GM08714 (cell line): ENCODE results near the gene RPS6KB1.
"Not testable (repeated sequence)": the region's sequence is repeated elsewhere in the genome, so short reads cannot be mapped to it uniquely, and the experiment has no call there.

Experiments
- H3K4me3 ChIP-seq: fragments of 200-500 bp; sonication (Bioruptor generic); 2 replicates; pipeline ENCODE4 v1.5.1; 2014; ENCODE audit warnings: mild to moderate bottlenecking, low read length, inconsistent platforms
- ZNF274 ChIP-seq: IDR thresholded peaks from 2 replicates; pipeline ENCODE4 v1.6.1; 2012; ENCODE audit warnings: mild to moderate bottlenecking, low read depth, low read length

Gene RPS6KB1

DNA sequence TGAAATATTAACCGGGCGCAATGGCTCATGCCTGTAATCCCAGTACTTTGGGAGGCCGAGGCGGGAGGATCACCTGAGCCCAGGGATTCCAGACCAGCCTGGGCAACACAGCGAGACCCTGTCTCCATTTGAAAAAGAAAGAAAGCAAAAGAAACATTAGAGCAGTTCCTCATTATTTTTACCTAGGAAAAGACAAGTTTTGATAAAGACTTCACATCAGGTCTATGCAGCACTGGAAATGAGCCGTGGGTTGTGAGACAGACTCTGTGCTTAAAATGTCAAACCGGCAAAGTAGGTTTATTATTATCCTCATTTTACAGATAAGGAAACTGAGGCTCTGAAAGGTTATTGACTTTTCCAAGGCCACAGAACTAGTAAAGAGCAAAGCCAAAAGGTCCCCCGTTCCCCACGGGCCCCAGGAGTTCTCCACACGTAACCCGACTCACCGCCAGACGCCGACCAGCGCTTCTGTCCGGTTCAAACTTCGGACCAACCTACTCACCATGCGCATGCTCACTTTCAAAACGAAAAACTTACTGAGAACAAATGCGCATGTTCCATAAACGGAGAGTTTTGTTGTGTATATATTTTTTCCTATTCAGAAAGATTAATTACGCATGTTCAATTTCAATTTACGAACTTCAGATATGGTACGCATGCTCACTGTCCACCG, 534 bp upstream of the RPS6KB1 start:
- no peak for TF ChIP-seq ZNF274
- H3K4me3 ChIP-seq, result peak overlapping the region; percentile 86

GRCh38 chr17:59893676-59894100, 767 bp downstream of the RPS6KB1 start:
- TF ChIP-seq ZNF274, result no peak
- H3K4me3 ChIP-seq, result peak overlapping the region; percentile 80

GRCh38 chr17:59897090-59897489, 4.2 kb downstream of the RPS6KB1 start:
- no peak for TF ChIP-seq ZNF274
- H3K4me3 ChIP-seq, result no peak overlapping the region

GRCh38 chr17:59899099-59899498, 6.2 kb downstream of the RPS6KB1 start:
- no peak overlapping the region for H3K4me3 ChIP-seq
- no peak for TF ChIP-seq ZNF274

- no peak overlapping the region for H3K4me3 ChIP-seq
- no peak for TF ChIP-seq ZNF274
Observed at GRCh38 chr17:59901604-59902003, 8.7 kb downstream of the RPS6KB1 start.

GRCh38 chr17:59903455-59903854, 10.5 kb downstream of the RPS6KB1 start:
- no peak overlapping the region for H3K4me3 ChIP-seq
- TF ChIP-seq ZNF274, result no peak

GRCh38 chr17:59907467-59907866, 14.5 kb downstream of the RPS6KB1 start:
- TF ChIP-seq ZNF274, result no peak
- no peak overlapping the region for H3K4me3 ChIP-seq

DNA sequence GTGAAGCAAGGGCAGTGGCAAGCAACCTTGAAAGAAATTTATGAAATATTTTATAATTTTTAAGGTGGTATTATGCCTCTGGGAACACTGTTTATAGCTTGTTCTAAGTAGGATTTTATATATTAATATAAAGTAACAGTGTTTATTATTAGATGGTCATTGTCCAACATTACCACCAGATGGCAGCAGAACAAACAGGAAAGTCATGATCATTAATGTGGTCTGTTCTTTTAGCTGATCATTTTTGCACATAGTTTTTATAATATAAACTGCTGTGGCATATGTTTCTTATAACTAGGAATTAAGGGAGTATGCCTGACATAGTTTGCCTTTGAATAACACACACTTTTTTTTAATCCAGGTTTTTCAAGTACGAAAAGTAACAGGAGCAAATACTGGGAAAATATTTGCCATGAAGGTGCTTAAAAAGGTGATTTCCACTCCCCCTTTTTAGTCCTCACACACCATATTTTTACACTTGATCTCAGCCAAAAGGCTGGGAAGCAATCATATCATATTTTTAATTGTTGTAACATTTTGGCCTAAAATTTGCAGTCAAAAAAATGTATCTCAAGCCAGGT, 21.4 kb downstream of the RPS6KB1 start:
- TF ChIP-seq ZNF274, result no peak
- no peak overlapping the region for H3K4me3 ChIP-seq

GRCh38 chr17:59916446-59916845, 23.5 kb downstream of the RPS6KB1 start:
- TF ChIP-seq ZNF274, result no peak

DNA sequence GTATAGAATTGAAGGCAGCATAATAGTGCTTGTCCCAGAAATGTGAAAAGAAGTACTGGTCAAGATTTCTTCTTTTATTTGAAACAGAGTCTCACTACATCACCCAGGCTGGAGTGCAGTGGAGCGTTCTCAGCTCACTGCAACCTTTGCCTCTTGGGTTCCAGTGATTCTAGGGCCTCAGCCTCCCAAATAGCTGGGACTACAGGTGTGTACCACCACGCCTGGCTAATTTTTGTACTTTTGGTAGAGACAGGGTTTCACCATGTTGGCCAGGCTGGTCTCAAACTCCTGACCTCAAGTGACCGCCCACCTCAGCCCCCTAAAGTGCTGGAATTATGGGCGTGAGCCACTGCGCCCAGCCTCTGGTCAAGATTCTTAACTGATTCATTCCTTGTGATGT, 27.7 kb downstream of the RPS6KB1 start:
- not testable (repeated sequence) for H3K4me3 ChIP-seq

More at GRCh38 chr17:59916446-59916845, 23.5 kb downstream of the RPS6KB1 start:
- H3K4me3 ChIP-seq, result no peak overlapping the region

DNA sequence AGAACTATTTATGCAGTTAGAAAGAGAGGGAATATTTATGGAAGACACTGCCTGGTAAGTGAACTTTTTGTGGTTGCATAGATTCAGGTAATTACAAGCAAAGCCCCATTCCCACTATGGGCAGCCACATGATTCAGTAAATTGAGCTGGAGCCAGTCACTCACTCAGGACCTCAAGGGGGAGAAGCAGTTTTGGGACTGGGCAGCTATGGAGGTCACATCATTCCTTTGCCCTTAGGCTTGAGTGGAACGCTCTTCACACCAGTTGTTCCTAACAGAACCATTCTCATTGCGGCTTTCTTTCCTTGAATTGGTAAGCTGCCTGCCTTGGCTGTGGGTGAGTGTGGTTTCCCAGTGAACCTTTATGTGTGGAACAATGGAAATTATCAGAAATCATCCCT, 37.2 kb downstream of the RPS6KB1 start:
- H3K4me3 ChIP-seq, result not testable (repeated sequence)

- not testable (repeated sequence) for H3K4me3 ChIP-seq
Observed at GRCh38 chr17:59930768-59931167, 37.8 kb downstream of the RPS6KB1 start.

DNA sequence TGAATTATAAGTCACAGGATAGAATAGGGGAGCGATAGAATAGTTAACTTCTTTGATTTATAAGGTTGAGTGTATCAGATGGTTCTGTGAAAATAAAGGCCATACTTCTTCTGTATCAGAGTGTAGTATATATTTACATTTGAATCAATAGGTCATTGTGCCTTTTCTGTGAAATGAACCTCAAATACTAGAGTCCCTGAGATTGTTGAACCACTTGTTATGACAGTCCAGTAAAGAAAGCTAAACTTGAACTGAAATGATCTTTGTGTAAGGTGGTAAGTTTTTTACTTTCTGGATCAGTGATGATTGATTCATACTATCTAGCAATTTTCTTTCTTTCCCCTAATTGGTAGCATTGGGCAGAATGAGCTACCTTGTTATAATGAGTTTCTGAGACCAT, 40.4 kb downstream of the RPS6KB1 start:
- H3K4me3 ChIP-seq, result not testable (repeated sequence)

- H3K4me3 ChIP-seq, result not testable (repeated sequence)
Observed at GRCh38 chr17:59940697-59941096, 47.8 kb downstream of the RPS6KB1 start.

DNA sequence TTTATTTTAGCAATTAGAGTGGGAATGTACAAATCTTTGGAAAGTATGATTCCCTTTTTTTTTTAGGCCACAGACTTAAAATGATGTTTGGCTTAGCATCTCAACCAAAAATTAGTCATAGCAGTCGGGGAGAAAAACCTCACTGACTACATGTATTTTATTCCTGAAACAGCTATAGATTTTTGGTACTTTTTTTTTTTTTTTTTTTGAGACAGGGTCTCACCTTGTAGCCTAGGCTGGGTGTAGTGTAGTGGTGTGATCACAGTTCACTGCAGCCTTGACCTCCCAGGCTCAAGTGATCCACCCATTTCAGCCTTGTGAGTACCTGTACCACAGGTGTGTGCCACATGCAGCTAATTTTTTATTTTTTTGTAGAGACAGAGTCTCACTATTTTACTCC, 48.2 kb downstream of the RPS6KB1 start:
- no peak for TF ChIP-seq ZNF274
- no peak overlapping the region for H3K4me3 ChIP-seq

- not testable (repeated sequence) for H3K4me3 ChIP-seq
Observed at GRCh38 chr17:59946433-59946832, 53.5 kb downstream of the RPS6KB1 start.

DNA sequence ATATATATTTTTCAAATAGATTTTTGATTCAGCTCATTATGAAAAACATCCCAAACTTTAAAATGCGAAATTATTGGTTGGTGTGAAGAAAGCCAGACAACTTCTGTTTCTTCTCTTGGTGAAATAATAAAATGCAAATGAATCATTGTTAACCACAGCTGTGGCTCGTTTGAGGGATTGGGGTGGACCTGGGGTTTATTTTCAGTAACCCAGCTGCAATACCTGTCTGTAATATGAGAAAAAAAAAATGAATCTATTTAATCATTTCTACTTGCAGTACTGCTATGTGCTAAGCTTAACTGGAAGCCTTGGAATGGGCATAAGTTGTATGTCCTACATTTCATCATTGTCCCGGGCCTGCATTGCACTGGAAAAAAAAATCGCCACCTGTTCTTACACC, 54.4 kb downstream of the RPS6KB1 start:
- not testable (repeated sequence) for H3K4me3 ChIP-seq
